Measurements from ENCODE around the gene STXBP1.

GRCh38 chr9:127735530-127736185, 123.6 kb downstream of the STXBP1 start:
- TF ChIP-seq CTCF (conservative IDR thresholded peaks at IDR 0.05; ENCODE audit: low read depth, low read length) (no peak), EZH2 (IDR thresholded peaks at IDR 0.05; ENCODE audit: borderline replicate concordance, low read depth, low read length, poor library complexity, severe bottlenecking) (no peak)
